Mesenchymal stem cell (in vitro differentiated cells and primary cell): ENCODE measurements around the gene TRIM25.

Source experiments
- DNase-seq: peaks from one replicate; pipeline ENCODE4 v3.0.0-alpha.2; 2013
- H2AFZ ChIP-seq: one replicate; pipeline ENCODE4 v1.6.1; 2013; ENCODE audit warnings: low read depth, mild to moderate bottlenecking, control low read depth, inconsistent platforms, low read length, moderate library complexity
- H2AK5ac ChIP-seq: 2 replicates; pipeline ENCODE4 v1.6.1; 2013; ENCODE audit warnings: low read length, moderate library complexity, mild to moderate bottlenecking, inconsistent platforms; ENCODE audit not compliant: severe bottlenecking
- H2BK120ac ChIP-seq: one replicate; pipeline ENCODE4 v1.6.1; 2013; ENCODE audit warnings: low read depth, mild to moderate bottlenecking, inconsistent platforms, low read length, moderate library complexity
- H2BK12ac ChIP-seq, 2 experiments: one replicate each; pipeline ENCODE4 v1.6.1; 2013; ENCODE audit warnings: inconsistent platforms in 2 of 2, low read length in 2 of 2, mild to moderate bottlenecking in 2 of 2, moderate library complexity in 2 of 2, control low read depth in 1 of 2
- H2BK15ac ChIP-seq: one replicate; pipeline ENCODE4 v1.6.1; 2013; ENCODE audit warnings: mild to moderate bottlenecking, low read depth, inconsistent platforms; ENCODE audit not compliant: poor library complexity, severe bottlenecking
- H2BK5ac ChIP-seq: 2 replicates; pipeline ENCODE4 v1.6.1; 2013; ENCODE audit warnings: low read depth, mild to moderate bottlenecking, low read length, control low read depth, inconsistent platforms; ENCODE audit not compliant: poor library complexity, severe bottlenecking
- H3K14ac ChIP-seq, 2 experiments: one replicate each; pipeline ENCODE4 v1.6.1; 2013; ENCODE audit warnings: inconsistent platforms in 2 of 2, low read length in 2 of 2, control low read depth in 1 of 2, mild to moderate bottlenecking in 1 of 2, moderate library complexity in 1 of 2
- H3K18ac ChIP-seq, 2 experiments: one replicate each; pipeline ENCODE4 v1.6.1; 2013; ENCODE audit warnings: inconsistent platforms in 2 of 2, low read length in 2 of 2, control low read depth in 1 of 2, low read depth in 1 of 2, mild to moderate bottlenecking in 1 of 2
- H3K23ac ChIP-seq, 2 experiments: one replicate each; pipeline ENCODE4 v1.6.1; 2013; ENCODE audit warnings: inconsistent platforms in 2 of 2, low read length in 2 of 2, mild to moderate bottlenecking in 2 of 2, moderate library complexity in 2 of 2, control low read depth in 1 of 2
- H3K27ac ChIP-seq: 2 replicates; pipeline ENCODE4 v1.5.1; 2013; ENCODE audit warnings: mild to moderate bottlenecking, moderate library complexity, low read length, control low read depth, inconsistent platforms; ENCODE audit not compliant: poor library complexity, severe bottlenecking
- H3K27me3 ChIP-seq, 2 experiments: 2 replicates each; pipeline versions ENCODE4 v1.6.1 to v1.7.0; 2013; ENCODE audit warnings: low read length in 2 of 2, mild to moderate bottlenecking in 2 of 2, moderate library complexity in 2 of 2, control low read depth in 1 of 2, inconsistent platforms in 1 of 2; ENCODE audit not compliant: control insufficient read depth in 1 of 2, insufficient read depth in 1 of 2
- H3K36me3 ChIP-seq, 2 experiments: 2 replicates each; pipeline versions ENCODE4 v1.6.1 to v1.7.0; 2013; ENCODE audit warnings: low read length in 2 of 2, control low read depth in 1 of 2, inconsistent platforms in 1 of 2, low read depth in 1 of 2, mild to moderate bottlenecking in 1 of 2; ENCODE audit not compliant: insufficient read depth in 2 of 2, control insufficient read depth in 1 of 2
- H3K4ac ChIP-seq, 2 experiments: one replicate each; pipeline ENCODE4 v1.6.1; 2013; ENCODE audit warnings: inconsistent platforms in 2 of 2, low read length in 2 of 2, mild to moderate bottlenecking in 2 of 2, moderate library complexity in 2 of 2, control low read depth in 1 of 2, low read depth in 1 of 2
- H3K4me1 ChIP-seq: 2 replicates; pipeline ENCODE4 v1.6.1; 2013; ENCODE audit warnings: low read depth, low read length, control low read depth; ENCODE audit not compliant: control insufficient read depth, insufficient read depth
- H3K4me2 ChIP-seq: 2 replicates; pipeline ENCODE4 v1.6.1; 2013; ENCODE audit warnings: low read length, mild to moderate bottlenecking, inconsistent platforms; ENCODE audit not compliant: poor library complexity, severe bottlenecking
- H3K4me3 ChIP-seq, 2 experiments: 2 replicates each; pipeline versions ENCODE4 v1.5.1 to v1.7.0; 2013; ENCODE audit warnings: low read length in 2 of 2, mild to moderate bottlenecking in 2 of 2, control low read depth in 1 of 2, low read depth in 1 of 2; ENCODE audit not compliant: insufficient read depth in 1 of 2
- H3K79me1 ChIP-seq: replicated peaks from 2 replicates; pipeline ENCODE4 v1.6.1; 2013; ENCODE audit warnings: mild to moderate bottlenecking, control low read depth, low read length, inconsistent platforms; ENCODE audit not compliant: poor library complexity, severe bottlenecking
- H3K9ac ChIP-seq: 2 replicates; pipeline ENCODE4 v1.7.0; 2013; ENCODE audit warnings: mild to moderate bottlenecking, low read length, moderate library complexity
- H3K9me3 ChIP-seq: 2 replicates; pipeline ENCODE4 v1.7.0; 2013; ENCODE audit warnings: mild to moderate bottlenecking, low read length; ENCODE audit not compliant: control insufficient read depth
- H4K8ac ChIP-seq: one replicate; pipeline ENCODE4 v1.6.1; 2013; ENCODE audit warnings: inconsistent platforms, mild to moderate bottlenecking, low read length, moderate library complexity
- H4K91ac ChIP-seq: one replicate; pipeline ENCODE4 v1.6.1; 2013; ENCODE audit warnings: mild to moderate bottlenecking, low read length, inconsistent platforms
- WGBS: methylation state at CpG from one replicate; pipeline ENCODE4 v1.1.7; 2013; ENCODE audit warnings: mixed read lengths; 5-methylcytosine and 5-hydroxymethylcytosine counted together

Gene TRIM25

GRCh38 chr17:56949595-56949994 lies 35.7 kb upstream of the TRIM25 start:
- Histone ChIP-seq H2BK120ac (no peak overlapping the region), H2AFZ (no peak overlapping the region), H3K27ac (no peak overlapping the region), H2BK15ac (no peak overlapping the region), H3K4me2 (no peak overlapping the region), H3K36me3 (peaks cover 20 to 59% of the 10 kb centered on the region in 2 experiments), H4K8ac (no peak overlapping the region), H3K4ac (no peak overlapping the region), H2BK5ac (no peak overlapping the region), H2BK12ac (no peak overlapping the region), H3K18ac (no peak overlapping the region), H2AK5ac (no peak overlapping the region), H4K91ac (no peak overlapping the region), H3K9me3 (no peaks in the 10 kb centered on the region), H3K27me3 (no peaks in the 10 kb centered on the region), H3K79me1 (peaks cover 20% of the 10 kb centered on the region), H3K9ac (no peak overlapping the region), H3K4me1 (peaks cover 2% of the 10 kb centered on the region), H3K14ac (no peak overlapping the region), H3K23ac (no peak overlapping the region), H3K4me3 (no peak overlapping the region)
- 87% methylated on average over 3 of the region's 3 CpGs for WGBS
- no peak for DNase-seq

GRCh38 chr17:56948491-56948890 lies 34.6 kb upstream of the TRIM25 start:
- H3K18ac ChIP-seq = no peak overlapping the region
- no peaks in the 10 kb centered on the region for H3K4me1 ChIP-seq
- H2BK120ac ChIP-seq = no peak overlapping the region
- H3K79me1 ChIP-seq = peaks cover 19% of the 10 kb centered on the region
- H3K23ac ChIP-seq = no peak overlapping the region
- no peaks in the 10 kb centered on the region for H3K9me3 ChIP-seq
- H3K36me3 ChIP-seq = peaks cover 24 to 66% of the 10 kb centered on the region in 2 experiments
- WGBS = no CpG with 5 or more reads among the region's 1 CpG
- no peak for DNase-seq
- H2BK5ac ChIP-seq = no peak overlapping the region
- no peaks in the 10 kb centered on the region for H3K27me3 ChIP-seq
- no peak overlapping the region for H3K4me2 ChIP-seq
- H2BK15ac ChIP-seq = no peak overlapping the region
- no peak overlapping the region for H2AFZ ChIP-seq
- no peak overlapping the region for H3K9ac ChIP-seq
- H2AK5ac ChIP-seq = no peak overlapping the region
- H3K4me3 ChIP-seq = no peak overlapping the region
- H3K14ac ChIP-seq = no peak overlapping the region
- H4K8ac ChIP-seq = no peak overlapping the region
- H2BK12ac ChIP-seq = no peak overlapping the region
- no peak overlapping the region for H4K91ac ChIP-seq
- H3K4ac ChIP-seq = no peak overlapping the region
- H3K27ac ChIP-seq = no peak overlapping the region

DNA sequence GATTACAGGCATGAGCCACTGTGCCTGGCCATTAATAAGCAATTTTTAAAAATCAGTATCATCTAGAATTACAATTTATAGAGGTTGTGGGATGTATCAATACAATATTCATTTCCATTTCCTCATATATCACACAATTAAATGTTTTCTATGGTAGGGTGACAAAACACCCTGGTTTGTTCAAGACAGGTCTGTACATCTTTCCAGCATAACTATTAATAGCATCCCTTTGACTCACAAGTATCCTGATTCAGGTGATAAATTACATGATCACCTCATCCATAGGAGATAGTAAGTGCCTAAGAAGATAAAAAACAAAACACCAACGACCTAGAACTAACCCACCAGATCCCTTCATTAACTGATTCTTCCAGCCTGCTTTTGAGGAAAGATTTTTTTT lies 33.9 kb upstream of the TRIM25 start:
- Histone ChIP-seq H2BK120ac (no peak overlapping the region), H4K91ac (no peak overlapping the region), H2BK12ac (no peak overlapping the region), H3K79me1 (peaks cover 17% of the 10 kb centered on the region), H3K4me3 (no peak overlapping the region), H3K23ac (no peak overlapping the region), H3K4me2 (no peak overlapping the region), H3K27me3 (no peaks in the 10 kb centered on the region), H3K36me3 (peaks cover 24 to 73% of the 10 kb centered on the region in 2 experiments), H3K4me1 (no peaks in the 10 kb centered on the region), H3K4ac (no peak overlapping the region), H3K9ac (no peak overlapping the region), H3K18ac (no peak overlapping the region), H4K8ac (no peak overlapping the region), H2BK15ac (no peak overlapping the region), H3K27ac (no peak overlapping the region), H3K14ac (no peak overlapping the region), H2AFZ (no peak overlapping the region), H3K9me3 (no peaks in the 10 kb centered on the region), H2AK5ac (no peak overlapping the region), H2BK5ac (no peak overlapping the region)
- no peak for DNase-seq
- WGBS = no CpG with 5 or more reads among the region's 1 CpG

GRCh38 chr17:56945938-56946505 lies 32.2 kb upstream of the TRIM25 start:
- H2AK5ac ChIP-seq = no peak overlapping the region
- H2BK12ac ChIP-seq = no peak overlapping the region
- H3K23ac ChIP-seq = no peak overlapping the region
- H3K18ac ChIP-seq = no peak overlapping the region
- no peak overlapping the region for H3K9ac ChIP-seq
- H2BK120ac ChIP-seq = no peak overlapping the region
- H2BK5ac ChIP-seq = no peak overlapping the region
- H4K8ac ChIP-seq = no peak overlapping the region
- no peak overlapping the region for H2AFZ ChIP-seq
- no peak overlapping the region for H3K4ac ChIP-seq
- no peak overlapping the region for H3K14ac ChIP-seq
- no peak overlapping the region for H3K27ac ChIP-seq
- H3K36me3 ChIP-seq = peaks cover 32 to 80% of the 10 kb centered on the region in 2 experiments
- no peak for DNase-seq
- no peaks in the 10 kb centered on the region for H3K4me1 ChIP-seq
- H3K4me3 ChIP-seq = no peak overlapping the region
- WGBS = 93% methylated on average over 1 of the region's 3 CpGs
- no peaks in the 10 kb centered on the region for H3K9me3 ChIP-seq
- no peaks in the 10 kb centered on the region for H3K27me3 ChIP-seq
- peaks cover 11% of the 10 kb centered on the region for H3K79me1 ChIP-seq
- H2BK15ac ChIP-seq = no peak overlapping the region
- no peak overlapping the region for H3K4me2 ChIP-seq
- H4K91ac ChIP-seq = no peak overlapping the region
